Fibroblast of upper back skin (primary cell): ENCODE data around the gene GMDS.
A peak's percentile ranks its signal among the peaks of the same experiment; 100 is the strongest.
"Not testable (repeated sequence)": the region's sequence is repeated elsewhere in the genome, so short reads cannot be mapped to it uniquely, and the experiment has no call there.

Source experiments
- DNase-seq: peaks from one replicate; pipeline ENCODE4 v3.0.0-alpha.2; 2013

Gene GMDS

DNA sequence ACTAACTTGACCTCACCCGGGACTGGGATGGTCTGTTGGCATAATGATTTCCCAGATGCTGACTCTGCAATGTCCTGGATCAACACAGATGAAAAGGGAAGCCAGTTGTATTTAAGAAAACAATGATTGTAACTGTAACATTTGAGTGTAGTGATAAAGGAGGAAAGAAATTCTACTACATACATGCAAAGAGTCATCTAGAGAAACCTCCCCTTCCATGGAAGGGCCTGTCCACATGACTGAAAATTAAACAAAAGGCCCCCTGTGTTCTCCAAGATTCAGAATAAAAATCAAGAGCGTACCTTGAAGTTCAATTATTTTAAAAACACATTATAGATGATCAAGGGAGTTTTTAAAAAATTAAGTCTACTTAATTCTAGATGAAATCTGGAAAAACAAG, 484.5 kb downstream of the GMDS start:
- DNase-seq: no peak

- no peak for DNase-seq
These were observed 485.5 kb downstream of the GMDS start for GRCh38 chr6:1759870-1760269.

DNA sequence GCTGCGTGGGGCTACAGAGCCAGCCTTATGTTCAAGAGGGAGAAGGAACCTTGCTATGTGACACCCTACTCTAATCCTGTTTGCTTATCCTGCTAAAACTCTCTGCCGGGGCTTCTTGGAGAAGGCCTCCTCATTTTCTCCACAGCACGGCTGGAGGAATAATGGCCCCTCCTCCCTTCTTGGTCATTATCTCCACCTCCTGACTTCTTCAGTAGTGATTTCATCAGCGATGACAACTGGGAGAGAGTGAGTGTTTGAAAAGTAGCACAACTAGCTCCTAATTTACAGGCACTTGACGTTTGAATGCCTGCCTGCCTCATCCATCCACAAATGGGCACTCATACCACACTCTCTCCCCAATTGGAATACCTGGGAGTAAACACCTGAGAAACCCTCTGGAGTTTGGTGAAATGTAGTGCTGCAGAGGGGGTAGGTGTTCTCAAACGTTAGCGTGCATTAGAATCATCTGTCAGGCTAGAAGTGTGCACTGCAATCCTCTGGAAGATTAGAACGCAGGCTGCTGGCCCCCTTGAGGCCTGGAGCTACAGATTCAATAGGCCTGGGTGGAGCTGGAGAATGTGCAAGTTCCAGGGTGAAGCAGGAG, 487.2 kb downstream of the GMDS start:
- peak; percentile 49 for DNase-seq

- no peak for DNase-seq
These were observed 488.3 kb downstream of the GMDS start for GRCh38 chr6:1757131-1757530.

DNA sequence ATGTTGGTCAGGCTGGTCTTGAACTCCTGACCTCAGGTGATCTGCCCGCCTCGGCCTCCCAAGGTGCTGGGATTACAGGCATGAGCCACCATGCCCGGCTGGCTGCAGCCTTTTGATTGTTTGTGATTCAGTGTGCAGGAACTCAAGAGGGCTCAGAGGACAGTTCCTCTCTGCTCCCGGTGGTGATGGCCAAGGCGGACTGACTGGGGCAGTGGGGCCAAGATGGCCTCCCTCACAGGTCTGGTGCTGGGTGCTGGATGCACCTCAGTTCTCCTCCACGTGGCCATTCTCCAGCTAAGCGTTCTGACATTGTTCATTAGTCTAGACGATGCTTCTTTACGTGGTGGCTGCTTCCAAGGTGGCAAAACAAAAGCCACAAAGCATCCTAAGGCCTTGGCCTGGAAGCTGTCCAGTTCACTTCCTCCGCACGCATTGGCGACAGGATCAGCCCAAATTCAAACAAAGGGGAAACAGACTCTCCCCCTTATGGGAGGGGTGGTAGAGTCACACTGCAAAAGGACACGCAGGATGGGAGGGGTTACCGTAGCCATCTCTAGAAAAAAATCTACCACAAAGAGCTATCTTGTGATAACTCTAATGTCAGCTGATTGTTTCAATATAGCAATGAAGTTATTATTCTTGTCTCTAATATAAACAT, 488.8 kb downstream of the GMDS start:
- DNase-seq: no peak

DNA sequence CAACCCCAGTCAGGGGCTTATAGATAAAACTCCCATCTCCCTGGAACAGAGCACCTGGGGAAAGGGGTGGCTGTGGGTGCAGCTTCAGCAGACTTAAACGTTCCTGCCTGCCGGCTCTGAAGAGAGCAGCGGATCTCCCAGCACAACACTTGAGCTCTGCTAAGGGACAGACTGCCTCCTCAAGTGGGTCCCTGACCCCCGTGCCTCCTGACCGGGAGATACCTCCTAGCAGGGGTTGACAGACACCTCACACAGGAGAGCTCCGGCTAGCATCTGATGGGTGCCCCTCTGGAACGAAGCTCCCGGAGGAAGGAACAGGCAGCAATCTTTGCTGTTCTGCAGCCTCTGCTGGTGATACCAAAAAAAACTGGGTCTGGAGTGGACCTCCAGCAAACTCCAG, 494.3 kb downstream of the GMDS start:
- not testable (repeated sequence) for DNase-seq

GRCh38 chr6:1749041-1749440, 496.4 kb downstream of the GMDS start:
- no peak for DNase-seq

DNA sequence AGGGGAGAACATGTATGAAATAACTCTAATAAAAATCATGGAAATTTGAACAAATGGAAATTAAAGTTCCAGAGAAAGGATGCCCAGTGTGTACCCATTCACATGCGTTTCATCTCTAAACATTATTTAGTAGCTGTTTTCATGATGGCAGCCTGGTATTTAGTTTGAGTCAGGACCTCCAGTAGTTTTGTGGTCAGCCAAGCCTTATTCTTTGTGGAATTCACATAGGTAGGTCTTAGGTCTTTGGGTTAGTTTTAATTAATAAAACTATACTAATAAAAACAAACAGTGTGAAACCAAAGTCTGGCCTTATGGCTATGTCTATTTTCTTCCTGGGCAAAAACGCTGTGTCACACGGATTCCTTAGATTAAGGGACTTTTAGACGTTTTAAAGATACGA, 497.9 kb downstream of the GMDS start:
- no peak for DNase-seq

GRCh38 chr6:1747003-1747402, 498.4 kb downstream of the GMDS start:
- DNase-seq: no peak

DNA sequence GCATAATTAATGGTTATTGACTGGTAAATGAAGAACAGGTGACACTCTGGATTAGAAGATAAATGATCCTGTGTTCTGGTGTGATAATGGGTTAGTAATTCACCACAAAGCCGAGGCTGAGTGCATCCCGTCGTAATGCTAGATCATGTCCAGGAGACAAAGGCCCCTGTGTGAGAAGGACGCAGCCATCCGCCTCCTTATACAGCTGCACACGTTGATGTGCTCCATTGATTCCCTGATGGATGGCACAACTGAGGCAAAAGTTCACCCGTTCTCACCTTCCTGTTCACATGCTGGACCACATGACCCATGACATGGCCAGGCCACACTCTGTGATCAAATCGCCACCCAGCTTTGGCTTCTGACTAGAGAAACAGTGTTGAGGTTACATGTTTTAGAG, 499.6 kb downstream of the GMDS start:
- DNase-seq: no peak

DNA sequence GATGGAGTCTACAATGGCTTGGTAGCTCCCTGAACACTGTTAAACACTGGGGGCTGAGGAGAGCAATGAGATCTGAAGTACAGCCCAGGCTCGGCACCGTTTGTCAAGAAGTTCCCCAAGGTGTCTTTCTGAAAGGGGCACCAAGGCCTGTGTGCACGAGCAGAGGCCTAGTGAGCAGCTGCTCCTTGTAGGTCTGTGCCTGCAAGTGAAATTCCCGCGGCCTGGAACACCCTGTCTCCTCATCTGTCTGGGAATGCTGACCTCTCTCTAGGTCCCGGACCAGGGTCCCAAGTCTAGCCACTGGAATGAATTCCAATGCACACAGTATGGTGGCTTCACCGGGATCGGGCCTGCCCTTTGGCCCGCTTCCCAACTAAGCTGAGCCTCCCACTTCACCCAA, 500.9 kb downstream of the GMDS start:
- no peak for DNase-seq

DNA sequence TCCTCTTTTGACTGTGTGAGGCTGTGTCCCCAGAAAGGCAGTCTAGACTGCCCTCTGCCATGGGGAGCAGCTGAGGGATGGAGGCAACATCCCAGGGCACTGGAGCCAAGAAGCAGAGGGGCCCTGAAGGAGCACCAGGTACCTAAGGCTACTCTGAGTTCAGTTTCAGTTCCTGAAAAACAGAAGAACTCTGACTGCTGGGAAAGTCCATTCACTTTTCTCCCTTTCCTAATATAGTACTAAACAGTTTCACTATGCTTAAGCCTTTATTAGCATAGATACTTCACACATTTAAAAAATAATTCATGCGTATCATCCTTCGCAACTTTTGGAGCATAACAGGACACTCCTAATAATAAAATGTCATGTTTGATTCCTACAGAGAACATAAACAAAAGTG, 505.7 kb downstream of the GMDS start:
- DNase-seq: no peak

DNA sequence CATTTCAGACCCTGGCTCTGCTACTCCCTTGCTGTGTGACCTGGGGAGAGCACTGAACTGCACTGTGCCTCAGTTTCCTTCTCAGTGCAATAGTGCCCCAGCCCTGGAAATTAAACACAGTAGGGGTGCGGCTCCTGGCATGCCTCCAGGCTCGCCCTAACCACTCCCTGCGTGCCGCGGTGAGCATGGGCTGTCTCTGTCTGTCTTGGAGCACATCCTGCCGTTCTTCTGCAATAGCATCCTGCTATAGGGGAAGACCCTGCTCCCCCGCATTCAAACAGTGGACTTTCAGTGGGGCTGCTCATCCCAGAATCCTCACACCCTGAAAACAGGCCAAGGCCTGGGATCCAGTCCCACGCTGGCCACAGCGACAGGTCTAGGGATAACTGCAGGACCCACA, 506.2 kb downstream of the GMDS start:
- no peak for DNase-seq

DNA sequence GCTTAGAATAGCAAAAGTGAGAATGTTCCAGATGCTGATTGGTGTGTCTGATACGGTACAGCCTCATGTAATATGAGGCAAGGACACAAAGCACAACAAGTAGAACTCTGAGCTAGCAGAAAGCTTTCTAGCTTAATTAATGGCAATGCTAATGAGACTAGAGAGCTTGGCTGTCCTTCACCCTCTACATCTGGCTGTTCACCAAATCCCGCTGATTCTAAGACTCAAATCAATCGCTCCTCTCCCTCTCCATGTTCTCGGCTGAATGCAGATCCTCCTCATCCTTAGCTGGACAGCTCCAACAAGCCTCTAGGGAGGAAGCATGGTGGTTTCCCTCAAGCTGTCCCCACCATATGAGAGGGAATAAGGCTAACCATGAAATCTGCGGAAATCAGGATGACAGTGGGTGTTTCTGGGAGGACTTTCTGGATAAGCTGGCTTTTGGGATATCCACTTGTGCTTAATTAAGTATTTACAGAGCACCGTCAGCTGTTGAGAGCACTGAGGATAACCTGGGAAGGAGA, 506.8 kb downstream of the GMDS start:
- peak; percentile 6 for DNase-seq

DNA sequence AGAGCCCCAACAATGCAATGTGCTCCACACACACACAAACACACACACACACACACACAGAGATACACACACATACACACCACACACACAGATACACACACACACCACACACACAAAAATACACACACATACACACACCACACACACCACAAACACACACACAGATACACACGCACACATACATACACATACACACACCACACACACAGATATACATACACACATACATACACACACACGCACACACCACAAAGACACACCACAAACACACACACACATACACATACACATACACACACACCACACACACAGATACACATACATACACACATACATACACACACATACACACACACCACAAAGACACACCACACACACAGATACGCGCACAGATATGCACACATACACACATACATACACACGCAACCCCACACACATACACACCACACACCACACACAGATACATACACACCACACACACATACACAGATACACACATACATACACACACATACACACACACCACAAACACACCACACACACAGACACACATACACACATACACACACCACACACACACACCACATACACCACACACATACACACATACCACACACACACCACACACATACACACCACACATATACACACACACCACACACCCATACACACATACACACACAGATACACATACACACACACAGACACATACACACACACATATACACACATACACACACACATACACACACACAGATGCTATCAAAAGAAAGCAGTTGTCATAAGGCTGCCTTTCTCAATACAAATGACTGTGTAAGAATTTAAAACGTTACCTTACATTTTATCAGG, 507.7 kb downstream of the GMDS start:
- DNase-seq: no peak

GRCh38 chr6:1736346-1737105, 508.9 kb downstream of the GMDS start:
- DNase-seq: no peak

DNA sequence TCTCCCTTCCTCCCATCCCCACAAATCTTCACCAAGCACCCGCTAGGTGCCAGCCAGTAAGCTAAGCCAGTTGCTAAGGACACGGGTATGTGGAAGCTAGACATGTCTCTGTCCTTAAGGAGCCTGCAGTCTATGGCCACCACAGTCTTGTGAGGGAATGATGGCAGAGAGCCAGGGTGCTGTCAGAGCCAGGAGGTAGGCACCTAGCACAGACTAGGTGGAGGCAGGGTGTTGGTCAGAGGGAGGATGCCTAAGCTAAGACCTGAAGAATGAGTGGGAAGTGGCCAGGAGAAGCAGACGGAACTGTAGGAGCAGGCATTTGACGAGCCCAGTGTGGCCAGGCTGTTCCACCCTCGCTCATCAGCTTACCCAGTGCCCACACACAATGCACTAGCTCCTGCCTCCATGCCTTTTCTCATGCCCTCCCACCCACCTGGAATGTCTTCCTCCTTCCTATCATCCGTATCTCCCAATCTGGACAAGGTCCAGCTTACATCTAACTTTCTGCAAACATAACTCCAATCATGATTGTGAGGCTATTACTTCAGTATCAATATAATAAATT, 510.1 kb downstream of the GMDS start:
- no peak for DNase-seq

GRCh38 chr6:1730882-1731281, 514.5 kb downstream of the GMDS start:
- DNase-seq: no peak

DNA sequence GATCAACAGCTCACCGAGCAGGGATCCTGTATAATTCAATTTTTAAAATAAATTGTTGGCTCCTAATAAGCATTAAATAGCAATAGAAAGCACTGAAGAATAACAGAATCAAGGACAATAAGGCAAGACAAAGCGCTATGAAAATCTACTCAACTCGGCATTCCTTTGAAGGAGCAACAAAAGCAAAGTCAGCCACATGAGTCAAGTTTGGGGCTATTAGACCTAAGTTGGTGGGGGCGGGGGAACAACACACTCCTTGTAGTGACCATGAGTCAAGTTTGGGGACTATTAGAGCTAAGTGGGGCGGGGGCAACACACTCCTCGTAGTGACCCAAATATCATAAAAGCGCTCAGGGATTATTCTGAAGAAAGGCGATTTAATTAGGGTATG, 515.7 kb downstream of the GMDS start:
- DNase-seq: no peak

- no peak for DNase-seq
These were observed 516.2 kb downstream of the GMDS start for GRCh38 chr6:1729133-1729749.

DNA sequence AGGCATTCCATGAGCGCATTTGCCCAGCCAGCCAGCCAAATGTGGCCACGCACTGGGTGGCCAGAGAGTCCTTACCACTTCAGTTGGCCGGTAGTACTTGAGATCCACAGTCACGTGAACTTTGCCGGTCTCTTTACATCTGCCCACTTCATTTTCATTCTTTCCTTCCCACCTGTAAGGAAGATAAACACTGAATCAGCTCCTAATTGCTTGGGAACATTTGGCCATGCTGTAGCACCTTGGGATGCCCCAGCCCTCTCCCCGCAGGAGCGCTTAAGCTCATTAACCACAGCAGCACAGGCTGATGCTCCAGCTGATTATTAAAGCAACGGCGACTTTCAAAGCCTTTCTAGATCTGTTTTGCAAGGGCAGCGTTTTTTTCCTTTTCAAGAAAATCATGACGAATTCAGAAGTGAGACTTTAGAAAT, 519.0 kb downstream of the GMDS start:
- no peak for DNase-seq

GRCh38 chr6:1724616-1725015, 520.8 kb downstream of the GMDS start:
- no peak for DNase-seq
